ENCODE results near the gene GTSF1L. TPM values are rescaled to one million over a fixed set of nuclear protein-coding genes. Genes with fewer than 3 reads are reported as not detected.

Gene GTSF1L
- total and polyA plus RNA-seq, 8 donors = not detected

DNA sequence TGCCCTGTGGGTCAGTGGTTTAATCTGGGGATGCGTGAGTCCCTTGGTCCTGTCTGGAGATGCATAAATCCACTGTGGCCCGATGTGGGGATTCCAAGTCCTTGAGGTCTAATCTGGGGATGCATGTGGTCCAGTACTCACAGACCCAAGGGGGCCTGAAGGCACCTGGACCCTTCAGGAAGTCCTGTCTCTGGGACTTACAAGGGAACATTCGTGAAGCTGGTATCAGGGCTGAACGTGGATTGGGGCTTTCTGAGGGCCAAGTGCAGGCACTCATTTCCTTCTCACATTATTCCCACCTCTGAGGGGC is 25.2 kb upstream of the GTSF1L start:
- no peak for DNase-seq

DNA sequence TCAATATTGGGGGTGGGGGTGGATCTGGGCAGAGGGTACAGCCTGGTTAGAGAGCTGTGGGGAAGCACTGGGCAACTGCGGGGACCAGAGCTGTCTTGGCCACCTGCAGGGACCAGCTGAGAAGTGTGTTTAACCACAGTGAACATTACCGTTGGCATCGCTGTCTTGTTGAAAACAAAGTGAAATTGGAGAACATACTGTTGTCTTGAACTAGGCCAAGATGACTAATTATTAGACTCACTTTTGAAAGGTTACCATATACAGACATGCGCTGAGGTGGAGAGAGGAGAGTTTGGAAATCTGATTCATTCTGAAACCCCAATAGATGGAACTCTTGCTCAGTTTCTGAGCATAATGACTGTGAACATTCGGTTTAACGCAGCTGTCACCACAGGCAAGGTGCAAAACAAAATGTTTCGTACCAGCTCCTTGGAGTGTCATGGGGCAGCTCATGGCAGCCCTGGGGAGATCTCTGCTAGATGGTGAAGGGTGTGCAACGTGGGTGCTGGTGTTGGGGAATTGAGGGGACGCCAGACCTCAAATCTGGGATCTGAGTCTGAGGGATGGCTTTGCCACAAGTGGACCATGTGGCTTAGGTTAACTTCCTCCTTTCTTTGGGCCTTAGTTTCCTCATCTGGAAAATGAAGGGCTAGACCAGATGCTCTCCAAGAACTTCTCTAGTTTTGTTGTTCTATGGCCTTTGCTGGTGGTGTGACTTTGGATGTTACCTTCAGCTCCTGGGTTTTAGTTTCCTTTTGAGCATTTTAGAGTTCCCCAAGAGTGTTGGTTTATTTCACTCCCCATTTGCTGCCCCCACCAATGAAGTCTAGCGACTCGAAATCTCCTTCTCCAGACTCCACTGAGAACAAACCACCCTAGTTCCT is 24.6 kb upstream of the GTSF1L start:
- Histone ChIP-seq H3K27ac (peak overlapping the region in 1 of 2 donors; percentile 67), H3K27me3 (peaks cover 0 to 42% of the 10 kb centered on the region in 2 donors), H3K36me3 (no peaks in the 10 kb centered on the region), H3K4me3 (no peak overlapping the region), H3K9me3 (no peaks in the 10 kb centered on the region), H3K4me1 (peaks cover 4 to 63% of the 10 kb centered on the region in 2 donors)
- ATAC-seq (no peak), DNase-seq (no peak)
- TF ChIP-seq, protein P1, sequence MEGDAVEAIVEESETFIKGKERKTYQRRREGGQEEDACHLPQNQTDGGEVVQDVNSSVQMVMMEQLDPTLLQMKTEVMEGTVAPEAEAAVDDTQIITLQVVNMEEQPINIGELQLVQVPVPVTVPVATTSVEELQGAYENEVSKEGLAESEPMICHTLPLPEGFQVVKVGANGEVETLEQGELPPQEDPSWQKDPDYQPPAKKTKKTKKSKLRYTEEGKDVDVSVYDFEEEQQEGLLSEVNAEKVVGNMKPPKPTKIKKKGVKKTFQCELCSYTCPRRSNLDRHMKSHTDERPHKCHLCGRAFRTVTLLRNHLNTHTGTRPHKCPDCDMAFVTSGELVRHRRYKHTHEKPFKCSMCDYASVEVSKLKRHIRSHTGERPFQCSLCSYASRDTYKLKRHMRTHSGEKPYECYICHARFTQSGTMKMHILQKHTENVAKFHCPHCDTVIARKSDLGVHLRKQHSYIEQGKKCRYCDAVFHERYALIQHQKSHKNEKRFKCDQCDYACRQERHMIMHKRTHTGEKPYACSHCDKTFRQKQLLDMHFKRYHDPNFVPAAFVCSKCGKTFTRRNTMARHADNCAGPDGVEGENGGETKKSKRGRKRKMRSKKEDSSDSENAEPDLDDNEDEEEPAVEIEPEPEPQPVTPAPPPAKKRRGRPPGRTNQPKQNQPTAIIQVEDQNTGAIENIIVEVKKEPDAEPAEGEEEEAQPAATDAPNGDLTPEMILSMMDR (IDR thresholded peaks at IDR 0.05) = no peak
- intact Hi-C loops (cut with DNase I) = no loop called here

More for the DNA sequence above, 25.2 kb upstream of the GTSF1L start:
- H3K9me3 ChIP-seq = no peaks in the 10 kb centered on the region
- no peak for ATAC-seq
- peaks cover 4 to 57% of the 10 kb centered on the region in 2 donors for H3K4me1 ChIP-seq
- no peak overlapping the region for H3K4me3 ChIP-seq
- peak overlapping the region in 1 of 2 donors; percentile 67 for H3K27ac ChIP-seq
- intact Hi-C loops (cut with DNase I) = no loop called here
- H3K36me3 ChIP-seq = no peaks in the 10 kb centered on the region
- TF ChIP-seq, protein P1 (IDR thresholded peaks at IDR 0.05) = no peak
- peaks cover 0 to 38% of the 10 kb centered on the region in 2 donors for H3K27me3 ChIP-seq

DNA sequence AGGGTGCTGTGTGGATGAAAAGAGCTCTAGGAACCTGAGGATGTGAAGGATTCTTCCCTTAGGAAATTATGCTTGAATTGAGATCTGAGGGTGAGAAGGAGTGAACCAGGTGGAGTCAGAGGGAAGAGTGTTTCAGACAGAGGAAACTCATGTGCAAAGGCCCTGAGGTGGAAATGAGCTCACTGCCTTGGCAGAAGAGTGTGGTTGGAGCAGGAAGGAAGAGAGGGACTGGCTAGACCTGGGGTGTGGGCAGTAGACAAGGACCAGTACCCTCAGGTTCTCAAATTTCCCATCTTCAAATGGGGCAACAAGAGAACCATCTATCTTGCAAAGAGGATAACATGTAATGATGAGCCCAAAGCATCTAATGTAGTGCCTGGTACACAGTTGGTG is 24.0 kb upstream of the GTSF1L start:
- Histone ChIP-seq H3K9me3 (no peaks in the 10 kb centered on the region), H3K27ac (peak overlapping the region in 1 of 2 donors; percentile 67), H3K4me1 (peaks cover 4 to 70% of the 10 kb centered on the region in 2 donors), H3K4me3 (no peak overlapping the region), H3K27me3 (peaks cover 0 to 39% of the 10 kb centered on the region in 2 donors), H3K36me3 (no peaks in the 10 kb centered on the region)
- ATAC-seq = no peak
- intact Hi-C loops (cut with DNase I) = no loop called here
- TF ChIP-seq, protein P1 (IDR thresholded peaks at IDR 0.05) = no peak
- DNase-seq = no peak

DNA sequence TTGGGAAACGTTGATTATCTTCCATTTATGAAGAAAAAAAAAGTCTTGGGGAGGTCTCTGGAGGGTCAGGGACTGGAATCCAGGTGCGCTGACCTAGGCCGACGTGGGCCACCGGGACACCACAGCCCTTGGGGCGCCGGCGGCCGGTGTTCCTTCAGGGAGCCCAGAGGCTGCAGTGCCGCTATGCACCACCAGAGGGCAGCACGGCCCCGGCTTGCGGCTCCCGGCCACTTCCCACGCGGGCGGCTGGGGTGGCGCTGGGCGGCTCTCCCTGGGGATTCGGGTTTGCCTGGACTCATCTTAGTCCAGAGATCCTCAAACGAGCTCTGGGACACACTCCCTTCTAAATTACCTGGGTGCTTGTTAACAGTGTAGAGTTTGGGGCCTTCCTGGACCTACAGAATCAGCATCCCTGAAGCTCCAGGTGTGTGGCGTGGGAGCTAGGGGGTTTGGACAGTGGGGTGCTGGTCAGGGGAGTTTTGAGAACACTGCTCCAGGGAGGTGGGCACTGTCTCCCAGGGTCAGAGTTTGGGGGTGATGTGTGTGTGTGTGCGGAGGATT is 23.0 kb upstream of the GTSF1L start:
- Histone ChIP-seq H3K27ac (no peak overlapping the region), H3K36me3 (no peaks in the 10 kb centered on the region), H3K9me3 (no peaks in the 10 kb centered on the region), H3K4me3 (no peak overlapping the region), H3K4me1 (peaks cover 4 to 79% of the 10 kb centered on the region in 2 donors), H3K27me3 (peaks cover 0 to 35% of the 10 kb centered on the region in 2 donors)
- DNase-seq (peak; percentile 35 to 99 (median 66)), ATAC-seq (peak; percentile 96)
- TF ChIP-seq, protein P1 (IDR thresholded peaks at IDR 0.05) = peak; percentile 99 to 100
- intact Hi-C loops (cut with DNase I) = loop anchor here (5.0 to 10.0 kb wide), 2 partner anchors 332 to 335 kb away; no protein-coding TSS in a partner anchor

DNA sequence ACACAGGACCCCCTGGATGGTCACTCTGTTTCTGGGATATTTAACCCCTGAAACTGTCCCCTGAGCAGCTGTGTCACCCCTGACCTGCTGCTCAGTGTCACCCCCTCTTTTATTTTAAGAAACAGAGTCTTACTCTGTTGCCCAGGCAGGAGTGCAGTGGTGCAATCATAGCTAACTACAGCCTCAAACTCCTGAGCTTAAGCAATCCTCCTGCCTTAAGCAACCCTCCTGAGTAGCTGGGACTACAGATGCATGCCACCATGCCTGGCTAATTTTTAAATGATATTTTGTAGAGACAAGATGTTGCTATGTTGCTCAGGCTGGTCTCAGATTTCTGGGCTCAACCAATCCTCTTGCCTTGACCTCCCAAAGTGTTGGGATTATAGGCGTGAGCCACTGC is 21.5 kb upstream of the GTSF1L start:
- H3K27me3 ChIP-seq = peaks cover 0 to 44% of the 10 kb centered on the region in 2 donors
- no peaks in the 10 kb centered on the region for H3K36me3 ChIP-seq
- DNase-seq (no peak), ATAC-seq (no peak)
- H3K27ac ChIP-seq = peak overlapping the region in 1 of 2 donors; percentile 60
- no peak overlapping the region for H3K4me3 ChIP-seq
- H3K9me3 ChIP-seq = no peaks in the 10 kb centered on the region
- intact Hi-C loops (cut with DNase I) = loop anchor here (5.0 to 10.0 kb wide), 2 partner anchors 334 to 337 kb away; no protein-coding TSS in a partner anchor
- TF ChIP-seq, protein P1 (IDR thresholded peaks at IDR 0.05) = no peak
- peaks cover 4 to 81% of the 10 kb centered on the region in 2 donors for H3K4me1 ChIP-seq
